ENCODE data around the gene RFC5. TPM values are rescaled to one million over a fixed set of nuclear protein-coding genes. Genes with fewer than 3 reads are reported as not detected.

Gene RFC5
- total and polyA plus RNA-seq, 7 experiments from 2014 or later = 6.3 to 40.3 (median 18.0) TPM

- no peak overlapping the region for H3K27ac ChIP-seq (ENCODE audit: low read depth, low read length)
- no peaks in the 10 kb centered on the region for H3K9me3 ChIP-seq (ENCODE audit: control insufficient read depth in 2 of 3, low read length in 3 of 3)
- POLR2A ChIA-PET = no interaction called here
- ATAC-seq (no peak), DNase-seq (no peak)
- intact Hi-C loops (cut with micrococcal nuclease) = no loop called here
- Mint-ChIP-seq H3K27me3 (peaks cover 0 to 8% (median 0%) of the 10 kb centered on the region in 5 donors), H3K27ac (no peak overlapping the region), H3K36me3 (no peaks in the 10 kb centered on the region), H3K4me1 (peaks cover 3 to 9% (median 7%) of the 10 kb centered on the region in 7 donors), H3K4me3 (no peak overlapping the region), H3K9me3 (peaks cover 0 to 5% (median 0%) of the 10 kb centered on the region in 11 donors)
- H3K36me3 ChIP-seq (ENCODE audit: control insufficient read depth in 2 of 3, insufficient read depth in 3 of 3, low read length in 3 of 3) = peaks cover 0 to 4% (median 0%) of the 10 kb centered on the region in 3 experiments
- CTCF ChIA-PET = no interaction called here
- no peaks in the 10 kb centered on the region for H3K27me3 ChIP-seq (ENCODE audit: control insufficient read depth in 2 of 2, insufficient read depth in 2 of 2, low read length in 2 of 2)
- no peak overlapping the region for H3K4me3 ChIP-seq (ENCODE audit: low read length)
- H3K4me1 ChIP-seq (ENCODE audit: control insufficient read depth in 2 of 2, insufficient read depth in 2 of 2, low read length in 2 of 2) = peaks cover 1 to 6% of the 10 kb centered on the region in 2 donors
Observed at GRCh38 chr12:118011961-118012360, 4.5 kb upstream of the RFC5 start.

GRCh38 chr12:118013283-118013682 is 3.2 kb upstream of the RFC5 start:
- POLR2A ChIA-PET = no interaction called here
- Mint-ChIP-seq H3K4me1 (peaks cover 7 to 22% (median 18%) of the 10 kb centered on the region in 7 donors), H3K27me3 (peaks cover 0 to 7% (median 0%) of the 10 kb centered on the region in 5 donors), H3K9me3 (peaks cover 0 to 5% (median 0%) of the 10 kb centered on the region in 11 donors), H3K4me3 (no peak overlapping the region), H3K27ac (peak overlapping the region in 1 of 9 donors; percentile 1), H3K36me3 (peaks cover 0 to 3% (median 0%) of the 10 kb centered on the region in 5 donors)
- CTCF ChIA-PET = no interaction called here
- ATAC-seq (no peak), DNase-seq (no peak)
- no peaks in the 10 kb centered on the region for H3K27me3 ChIP-seq (ENCODE audit: control insufficient read depth in 2 of 2, insufficient read depth in 2 of 2, low read length in 2 of 2)
- intact Hi-C loops (cut with micrococcal nuclease) = no loop called here
- no peaks in the 10 kb centered on the region for H3K9me3 ChIP-seq (ENCODE audit: control insufficient read depth in 2 of 3, low read length in 3 of 3)
- H3K36me3 ChIP-seq (ENCODE audit: control insufficient read depth in 2 of 3, insufficient read depth in 3 of 3, low read length in 3 of 3) = peaks cover 0 to 4% (median 0%) of the 10 kb centered on the region in 3 experiments
- no peak overlapping the region for H3K4me3 ChIP-seq (ENCODE audit: low read length)
- no peak overlapping the region for H3K27ac ChIP-seq (ENCODE audit: low read depth, low read length)
- peaks cover 10 to 13% of the 10 kb centered on the region in 2 donors for H3K4me1 ChIP-seq (ENCODE audit: control insufficient read depth in 2 of 2, insufficient read depth in 2 of 2, low read length in 2 of 2)

GRCh38 chr12:118015306-118015705 is 1.2 kb upstream of the RFC5 start:
- ChIA-PET CTCF (no interaction called here), POLR2A (no interaction called here)
- ATAC-seq = no peak
- H3K27me3 Mint-ChIP-seq = peaks cover 0 to 7% (median 0%) of the 10 kb centered on the region in 5 donors
- intact Hi-C loops (cut with micrococcal nuclease) = loop anchor here (5.0 kb wide), 2 partner anchors 823 to 1278 kb away; partner anchors contain the start of genes FBXO21 (in 1 of the 2), RNFT2 (in 1 of the 2) and SPRING1 (in 1 of the 2)
- Histone ChIP-seq H3K4me1 (ENCODE audit: control insufficient read depth in 2 of 2, insufficient read depth in 2 of 2, low read length in 2 of 2) (peaks cover 10 to 13% of the 10 kb centered on the region in 2 donors), H3K27me3 (ENCODE audit: control insufficient read depth in 2 of 2, insufficient read depth in 2 of 2, low read length in 2 of 2) (no peaks in the 10 kb centered on the region), H3K36me3 (ENCODE audit: control insufficient read depth in 2 of 3, insufficient read depth in 3 of 3, low read length in 3 of 3) (peaks cover 0 to 17% (median 0%) of the 10 kb centered on the region in 3 experiments), H3K9me3 (ENCODE audit: control insufficient read depth in 2 of 3, low read length in 3 of 3) (no peaks in the 10 kb centered on the region), H3K4me3 (ENCODE audit: low read length) (no peak overlapping the region), H3K27ac (ENCODE audit: low read depth, low read length) (no peak overlapping the region)
- peaks cover 0 to 5% (median 0%) of the 10 kb centered on the region in 11 donors for H3K9me3 Mint-ChIP-seq
- peak overlapping the region in 1 of 9 donors; percentile 14 for H3K27ac Mint-ChIP-seq
- H3K36me3 Mint-ChIP-seq = peaks cover 0 to 10% (median 5%) of the 10 kb centered on the region in 5 donors
- peaks cover 11 to 27% (median 18%) of the 10 kb centered on the region in 7 donors for H3K4me1 Mint-ChIP-seq
- no peak for DNase-seq
- peak overlapping the region in 3 of 10 donors; percentile 7 to 11 (median 9) for H3K4me3 Mint-ChIP-seq

- ChIA-PET CTCF (interaction anchor here (0.6 to 1.4 kb wide), 2 partner anchors 46 to 1367 kb away, joined by 3 read pairs; no protein-coding TSS in a partner anchor), POLR2A (interaction anchor here (1.1 to 2.2 kb wide), 4 partner anchors 10 to 343 kb away, joined by 3 to 9 read pairs (median 4); partner anchors contain the start of gene WSB2)
- peaks cover 11 to 27% (median 18%) of the 10 kb centered on the region in 7 donors for H3K4me1 Mint-ChIP-seq
- H3K4me1 ChIP-seq (ENCODE audit: control insufficient read depth in 2 of 2, insufficient read depth in 2 of 2, low read length in 2 of 2) = peaks cover 10 to 13% of the 10 kb centered on the region in 2 donors
- H3K36me3 Mint-ChIP-seq = peaks cover 0 to 15% (median 5%) of the 10 kb centered on the region in 5 donors
- no peak overlapping the region for H3K27ac ChIP-seq (ENCODE audit: low read depth, low read length)
- intact Hi-C loops (cut with micrococcal nuclease) = loop anchor here (1.0 to 5.0 kb wide), 11 partner anchors 17 to 1651 kb away; partner anchors contain the start of genes FBXO21 (in 2 of the 2), PEBP1 (in 2 of the 2), KSR2 (in 1 of the 2) and RNFT2 (in 1 of the 2)
- peak overlapping the region in 9 of 10 donors; percentile 90 to 95 (median 92) for H3K4me3 Mint-ChIP-seq
- ATAC-seq (no peak), DNase-seq (no peak)
- H3K27me3 ChIP-seq (ENCODE audit: control insufficient read depth in 2 of 2, insufficient read depth in 2 of 2, low read length in 2 of 2) = no peaks in the 10 kb centered on the region
- H3K4me3 ChIP-seq (ENCODE audit: low read length) = peak overlapping the region; percentile 80
- H3K27me3 Mint-ChIP-seq = peaks cover 0 to 7% (median 0%) of the 10 kb centered on the region in 5 donors
- H3K36me3 ChIP-seq (ENCODE audit: control insufficient read depth in 2 of 3, insufficient read depth in 3 of 3, low read length in 3 of 3) = peaks cover 0 to 21% (median 0%) of the 10 kb centered on the region in 3 experiments
- H3K27ac Mint-ChIP-seq = peak overlapping the region in 6 of 9 donors; percentile 82 to 95 (median 90)
- H3K9me3 ChIP-seq (ENCODE audit: control insufficient read depth in 2 of 3, low read length in 3 of 3) = no peaks in the 10 kb centered on the region
- H3K9me3 Mint-ChIP-seq = peaks cover 0 to 5% (median 0%) of the 10 kb centered on the region in 11 donors
Observed at GRCh38 chr12:118015944-118016343, 559 bp upstream of the RFC5 start.

- CTCF ChIA-PET = no interaction called here
- no peak for ATAC-seq
- peaks cover 0 to 33% (median 0%) of the 10 kb centered on the region in 3 experiments for H3K36me3 ChIP-seq (ENCODE audit: control insufficient read depth in 2 of 3, insufficient read depth in 3 of 3, low read length in 3 of 3)
- Mint-ChIP-seq H3K4me3 (peak overlapping the region; percentile 59 to 95 (median 91)), H3K27ac (peak overlapping the region in 2 of 9 donors; percentile 25 to 71), H3K9me3 (peaks cover 0 to 5% (median 0%) of the 10 kb centered on the region in 11 donors), H3K27me3 (peaks cover 0 to 7% (median 0%) of the 10 kb centered on the region in 5 donors), H3K36me3 (peaks cover 0 to 25% (median 6%) of the 10 kb centered on the region in 5 donors), H3K4me1 (peaks cover 17 to 35% (median 18%) of the 10 kb centered on the region in 7 donors)
- no peak for DNase-seq
- POLR2A ChIA-PET = interaction anchor here (0.7 to 2.2 kb wide), 2 partner anchors 19 to 42 kb away, joined by 3 to 9 read pairs; partner anchors contain the start of gene WSB2
- no peak overlapping the region for H3K4me3 ChIP-seq (ENCODE audit: low read length)
- H3K27ac ChIP-seq (ENCODE audit: low read depth, low read length) = no peak overlapping the region
- intact Hi-C loops (cut with micrococcal nuclease) = loop anchor here (2.0 to 5.0 kb wide), 5 partner anchors 15 to 1281 kb away; partner anchors contain the start of genes FBXO21 (in 2 of the 2), KSR2 (in 1 of the 2), RNFT2 (in 1 of the 2) and SPRING1 (in 1 of the 2)
- H3K9me3 ChIP-seq (ENCODE audit: control insufficient read depth in 2 of 3, low read length in 3 of 3) = no peaks in the 10 kb centered on the region
- H3K27me3 ChIP-seq (ENCODE audit: control insufficient read depth in 2 of 2, insufficient read depth in 2 of 2, low read length in 2 of 2) = no peaks in the 10 kb centered on the region
- peaks cover 10 to 13% of the 10 kb centered on the region in 2 donors for H3K4me1 ChIP-seq (ENCODE audit: control insufficient read depth in 2 of 2, insufficient read depth in 2 of 2, low read length in 2 of 2)
Observed at GRCh38 chr12:118017926-118018325, 1.4 kb downstream of the RFC5 start.

GRCh38 chr12:118020036-118020435 is 3.5 kb downstream of the RFC5 start:
- Mint-ChIP-seq H3K4me3 (no peak overlapping the region), H3K27me3 (peaks cover 0 to 3% (median 0%) of the 10 kb centered on the region in 5 donors), H3K9me3 (peaks cover 0 to 5% (median 0%) of the 10 kb centered on the region in 11 donors), H3K27ac (peak overlapping the region in 1 of 9 donors; percentile 26), H3K4me1 (peaks cover 17 to 36% (median 18%) of the 10 kb centered on the region in 7 donors), H3K36me3 (peaks cover 0 to 33% (median 11%) of the 10 kb centered on the region in 5 donors)
- ATAC-seq (no peak), DNase-seq (no peak)
- Histone ChIP-seq H3K27me3 (ENCODE audit: control insufficient read depth in 2 of 2, insufficient read depth in 2 of 2, low read length in 2 of 2) (no peaks in the 10 kb centered on the region), H3K36me3 (ENCODE audit: control insufficient read depth in 2 of 3, insufficient read depth in 3 of 3, low read length in 3 of 3) (peaks cover 0 to 43% (median 0%) of the 10 kb centered on the region in 3 experiments), H3K4me3 (ENCODE audit: low read length) (no peak overlapping the region), H3K4me1 (ENCODE audit: control insufficient read depth in 2 of 2, insufficient read depth in 2 of 2, low read length in 2 of 2) (peaks cover 10 to 13% of the 10 kb centered on the region in 2 donors), H3K27ac (ENCODE audit: low read depth, low read length) (no peak overlapping the region), H3K9me3 (ENCODE audit: control insufficient read depth in 2 of 3, low read length in 3 of 3) (no peaks in the 10 kb centered on the region)
- ChIA-PET CTCF (no interaction called here), POLR2A (no interaction called here)
- intact Hi-C loops (cut with micrococcal nuclease) = no loop called here
